Measurements from ENCODE around the gene RAB3GAP2.
"Not testable (repeated sequence)": the region's sequence is repeated elsewhere in the genome, so short reads cannot be mapped to it uniquely, and the experiment has no call there.

The RAB3GAP2 gene

DNA sequence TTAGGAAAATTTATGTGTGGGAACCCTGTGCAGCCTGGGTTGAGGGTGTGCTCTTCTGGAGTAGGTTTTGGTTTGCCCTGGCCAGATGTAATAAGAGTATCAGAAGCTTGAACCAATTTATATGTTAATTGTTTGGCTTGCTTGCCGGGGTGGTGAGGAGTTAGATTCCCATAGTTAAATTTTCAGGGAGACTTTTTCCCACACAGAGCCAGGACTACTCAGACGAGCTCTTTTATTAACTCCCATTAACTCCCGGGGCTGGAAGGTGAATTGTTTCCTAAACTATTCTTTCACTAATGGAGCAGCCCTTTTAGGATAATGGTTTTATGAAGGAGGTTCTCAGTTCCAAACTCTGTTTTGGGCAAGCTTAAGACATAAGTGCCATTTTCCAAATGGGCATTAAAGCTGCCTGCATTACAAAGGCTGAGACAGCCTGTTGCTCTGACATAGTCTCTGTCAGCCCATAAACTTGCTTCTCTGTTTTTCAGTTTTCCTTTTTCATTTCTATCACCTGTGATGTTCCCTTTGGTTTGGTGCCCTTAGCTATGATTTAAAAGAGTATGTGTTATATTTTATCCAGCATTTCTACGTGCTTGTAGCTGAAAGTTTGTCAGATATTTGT lies 18.0 kb upstream of the RAB3GAP2 start:
- no peak for DNase-seq (ENCODE audit: low read depth, low spot score)

GRCh38 chr1:220287129-220287528 lies 14.9 kb upstream of the RAB3GAP2 start:
- no peak for DNase-seq (ENCODE audit: low read depth, low spot score)

DNA sequence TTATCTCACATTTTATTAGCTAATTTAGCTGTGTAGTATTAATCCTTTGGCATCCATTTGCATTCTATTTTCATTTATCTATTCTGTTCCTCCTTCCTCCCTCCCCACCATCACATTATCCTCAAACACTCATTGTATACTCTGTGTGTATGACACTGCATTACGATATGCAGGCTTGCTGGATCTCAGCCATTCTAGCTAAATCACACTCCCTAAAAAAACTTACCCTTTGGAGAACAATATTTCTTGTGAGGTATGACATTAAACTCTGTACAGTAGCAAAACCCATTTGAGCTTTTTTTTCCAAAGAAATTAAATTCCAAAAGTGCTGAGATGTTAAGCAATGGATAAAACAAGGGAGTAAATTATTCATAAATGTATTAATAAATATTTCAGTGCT lies 11.4 kb upstream of the RAB3GAP2 start:
- no peak for DNase-seq (ENCODE audit: low read depth, low spot score)

DNA sequence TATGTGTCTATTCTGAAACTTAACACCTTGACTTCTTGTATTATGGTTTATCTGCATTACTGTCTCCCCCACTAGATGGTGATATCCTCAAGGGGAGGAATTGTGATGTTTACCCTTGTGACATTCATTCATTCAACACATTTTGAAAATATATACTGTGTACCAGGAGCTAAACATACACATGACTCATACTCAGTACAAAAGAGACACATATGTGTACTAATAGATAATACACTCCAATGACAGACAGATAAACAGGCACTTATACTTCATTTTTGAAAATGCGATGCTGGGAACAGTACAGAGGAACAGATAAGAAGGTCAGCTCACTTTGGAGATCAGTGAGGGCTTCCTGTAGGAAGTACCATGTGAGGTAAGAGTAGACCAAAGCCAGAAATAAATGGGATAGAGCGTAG lies 8.9 kb upstream of the RAB3GAP2 start:
- no peak for DNase-seq (ENCODE audit: low read depth, low spot score)

GRCh38 chr1:220280249-220280648 lies 8.0 kb upstream of the RAB3GAP2 start:
- DNase-seq (ENCODE audit: low read depth, low spot score) = no peak

GRCh38 chr1:220278991-220279390 lies 6.7 kb upstream of the RAB3GAP2 start:
- DNase-seq (ENCODE audit: low read depth, low spot score) = no peak

DNA sequence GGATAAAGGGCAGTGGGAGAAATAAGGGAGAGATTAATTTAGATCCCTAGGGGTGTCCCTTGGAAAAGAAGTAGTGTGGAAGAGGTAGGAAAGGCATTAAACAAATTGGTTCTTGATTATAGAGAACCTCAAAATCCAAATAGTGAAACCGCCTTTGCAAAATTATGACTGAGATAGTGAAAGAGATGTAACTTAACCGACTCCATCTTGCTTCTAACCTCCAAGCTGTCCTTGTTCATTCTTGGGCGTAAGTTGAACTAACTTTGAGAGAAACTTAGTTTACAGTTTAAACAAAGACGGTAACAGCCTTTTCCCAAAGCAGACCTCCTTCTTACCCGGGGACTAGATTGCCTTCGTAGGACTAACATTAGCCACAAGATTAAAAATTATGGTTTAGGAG lies 3.2 kb upstream of the RAB3GAP2 start:
- no peak for DNase-seq (ENCODE audit: low read depth, low spot score)

GRCh38 chr1:220274251-220274855 lies 2.1 kb upstream of the RAB3GAP2 start:
- no peak for DNase-seq (ENCODE audit: low read depth, low spot score)

DNA sequence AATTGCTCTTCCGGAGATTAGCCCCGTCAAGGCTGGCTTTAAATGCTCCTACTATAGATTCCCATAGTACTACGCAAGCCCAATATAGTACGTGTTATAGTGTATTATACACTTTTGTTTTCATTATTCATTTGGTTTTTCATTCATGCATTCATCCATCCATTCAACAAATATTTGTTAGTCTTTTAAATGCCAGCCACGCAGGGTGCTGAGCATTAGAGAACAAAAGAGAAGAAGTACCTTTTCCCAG lies 513 bp upstream of the RAB3GAP2 start:
- no peak for DNase-seq (ENCODE audit: low read depth, low spot score)

- DNase-seq (ENCODE audit: low read depth, low spot score) = no peak
Observed at GRCh38 chr1:220271706-220272046, 577 bp downstream of the RAB3GAP2 start.

DNA sequence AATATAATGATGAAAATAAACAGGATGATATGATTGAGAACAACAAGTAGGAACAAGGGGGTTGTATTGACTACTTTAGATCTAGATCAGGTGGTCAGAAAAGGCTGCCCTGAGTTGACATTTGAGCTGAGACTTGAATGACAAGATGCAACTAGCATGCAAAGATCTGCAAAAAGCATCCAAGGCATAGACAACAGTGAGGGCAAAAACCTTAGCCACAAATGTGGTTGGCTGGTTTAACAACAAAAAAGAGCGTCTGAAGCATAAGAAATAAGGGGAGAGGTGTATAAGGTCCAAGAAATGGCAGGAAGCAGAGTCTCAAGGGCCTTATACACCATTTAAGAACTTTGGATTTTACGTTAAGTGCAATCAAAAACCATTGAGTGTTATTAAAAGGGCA lies 3.2 kb downstream of the RAB3GAP2 start:
- no peak for DNase-seq (ENCODE audit: low read depth, low spot score)

DNA sequence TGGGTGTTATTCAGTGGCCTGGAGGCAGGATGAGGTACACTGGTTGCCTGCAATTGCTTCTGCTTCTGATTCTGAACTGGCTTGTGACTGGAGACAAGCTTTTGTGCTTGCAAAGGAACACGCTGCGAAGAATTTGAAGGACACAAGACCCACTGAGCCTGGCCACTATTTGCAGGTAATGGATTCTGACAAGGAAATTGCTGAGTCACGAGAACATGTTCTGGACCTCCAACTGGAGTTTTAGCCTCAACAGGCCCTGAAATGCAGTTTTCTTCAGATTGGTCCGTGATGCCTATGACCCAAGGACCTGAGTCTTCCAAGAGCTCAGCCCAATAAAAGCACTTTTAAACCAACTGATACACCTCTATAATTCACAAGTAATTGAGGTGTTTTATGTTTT lies 4.6 kb downstream of the RAB3GAP2 start:
- DNase-seq (ENCODE audit: low read depth, low spot score) = no peak

DNA sequence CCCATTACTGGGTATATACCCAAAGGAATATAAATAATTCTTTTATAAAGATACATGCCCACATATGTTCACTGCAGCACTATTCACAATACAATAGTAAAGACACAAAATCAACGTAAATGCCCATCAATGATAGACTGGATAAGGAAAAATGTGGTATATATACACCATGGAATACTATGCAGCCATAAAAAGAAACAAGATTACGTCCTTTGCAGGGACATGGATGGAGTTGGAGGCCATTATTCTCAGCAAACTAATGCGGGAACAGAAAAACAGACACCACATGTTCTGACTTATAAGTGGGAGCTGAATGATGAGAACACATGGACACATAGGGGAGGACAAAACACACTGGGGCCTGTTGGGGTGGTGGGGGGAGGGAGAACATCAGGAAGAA lies 12.0 kb downstream of the RAB3GAP2 start:
- DNase-seq (ENCODE audit: low read depth, low spot score) = not testable (repeated sequence)

- DNase-seq (ENCODE audit: low read depth, low spot score) = not testable (repeated sequence)
Observed at GRCh38 chr1:220259756-220260155, 12.5 kb downstream of the RAB3GAP2 start.

GRCh38 chr1:220256194-220256593 lies 16.1 kb downstream of the RAB3GAP2 start:
- not testable (repeated sequence) for DNase-seq (ENCODE audit: low read depth, low spot score)

DNA sequence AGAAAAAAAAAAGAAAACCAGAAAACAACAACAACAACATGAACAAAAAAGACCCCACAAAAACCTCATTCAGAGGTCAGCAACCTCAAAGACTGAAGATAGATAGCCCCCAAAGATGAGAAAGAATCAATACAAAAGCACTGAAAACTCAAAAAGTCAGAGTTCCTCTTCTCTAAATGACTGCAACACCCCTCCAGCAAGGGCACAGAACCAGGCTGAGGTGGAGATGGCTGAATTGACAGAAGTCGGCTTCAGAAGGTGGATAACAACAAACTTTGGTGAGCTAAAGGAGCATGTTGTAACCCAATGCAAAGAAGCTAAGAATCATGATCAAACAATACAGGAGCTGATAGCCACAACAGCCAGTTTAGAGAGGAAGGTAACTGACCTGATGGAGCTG lies 17.0 kb downstream of the RAB3GAP2 start:
- DNase-seq (ENCODE audit: low read depth, low spot score) = no peak

- not testable (repeated sequence) for DNase-seq (ENCODE audit: low read depth, low spot score)
Observed at GRCh38 chr1:220253290-220253689, 19.0 kb downstream of the RAB3GAP2 start.

DNA sequence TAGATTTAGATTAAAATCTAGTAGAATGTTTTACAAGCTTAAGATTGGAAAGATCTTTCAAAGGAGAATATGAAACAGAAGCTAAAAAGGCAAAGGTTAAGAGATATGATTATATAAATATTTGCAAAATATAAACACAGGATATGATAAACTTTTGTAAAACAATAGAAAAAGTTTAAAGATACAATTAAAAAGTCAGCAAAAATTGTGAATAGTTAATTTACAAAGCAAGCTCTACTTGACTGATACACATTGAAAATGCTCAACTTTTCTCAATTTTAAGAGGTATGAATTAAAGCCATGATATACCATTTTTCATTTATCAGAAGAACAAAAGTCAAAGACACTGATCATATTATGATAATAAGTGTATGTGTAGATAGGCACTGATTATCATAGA lies 21.0 kb downstream of the RAB3GAP2 start:
- no peak for DNase-seq (ENCODE audit: low read depth, low spot score)

DNA sequence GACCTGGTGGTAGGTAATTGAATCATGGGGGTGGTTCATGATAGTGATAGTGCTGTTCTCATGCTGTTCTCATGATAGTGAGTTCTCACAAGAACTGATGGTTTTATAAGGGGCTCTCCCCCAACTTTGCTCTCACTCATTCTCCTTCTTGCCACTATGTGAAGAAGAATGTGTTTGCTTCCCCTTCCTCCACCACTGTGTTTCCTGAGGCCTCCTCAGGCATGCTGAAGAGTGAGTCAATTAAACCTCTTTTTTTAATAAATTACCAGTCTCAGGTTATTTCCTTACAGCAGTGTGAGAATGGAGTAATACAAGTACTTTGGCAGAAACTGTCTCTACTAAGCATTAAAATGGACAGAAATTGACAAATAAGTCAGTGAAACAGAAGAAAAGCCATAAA lies 21.6 kb downstream of the RAB3GAP2 start:
- DNase-seq (ENCODE audit: low read depth, low spot score) = no peak

- no peak for DNase-seq (ENCODE audit: low read depth, low spot score)
Observed at GRCh38 chr1:220249522-220249921, 22.7 kb downstream of the RAB3GAP2 start.

GRCh38 chr1:220248715-220249265 lies 23.5 kb downstream of the RAB3GAP2 start:
- not testable (repeated sequence) for DNase-seq (ENCODE audit: low read depth, low spot score)

DNA sequence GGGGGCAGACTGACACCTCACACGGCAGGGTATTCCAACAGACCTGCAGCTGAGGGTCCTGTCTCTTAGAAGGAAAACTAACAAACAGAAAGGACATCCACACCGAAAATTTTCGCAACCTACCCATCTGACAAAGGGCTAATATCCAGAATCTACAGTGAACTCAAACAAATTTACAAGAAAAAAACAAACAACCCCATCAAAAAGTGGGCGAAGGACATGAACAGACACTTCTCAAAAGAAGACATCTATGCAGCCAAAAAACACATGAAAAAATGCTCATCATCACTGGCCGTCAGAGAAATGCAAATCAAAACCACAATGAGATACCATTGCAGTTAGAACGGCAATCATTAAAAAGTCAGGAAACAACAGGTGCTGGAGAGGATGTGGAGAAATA lies 26.4 kb downstream of the RAB3GAP2 start:
- DNase-seq (ENCODE audit: low read depth, low spot score) = not testable (repeated sequence)

DNA sequence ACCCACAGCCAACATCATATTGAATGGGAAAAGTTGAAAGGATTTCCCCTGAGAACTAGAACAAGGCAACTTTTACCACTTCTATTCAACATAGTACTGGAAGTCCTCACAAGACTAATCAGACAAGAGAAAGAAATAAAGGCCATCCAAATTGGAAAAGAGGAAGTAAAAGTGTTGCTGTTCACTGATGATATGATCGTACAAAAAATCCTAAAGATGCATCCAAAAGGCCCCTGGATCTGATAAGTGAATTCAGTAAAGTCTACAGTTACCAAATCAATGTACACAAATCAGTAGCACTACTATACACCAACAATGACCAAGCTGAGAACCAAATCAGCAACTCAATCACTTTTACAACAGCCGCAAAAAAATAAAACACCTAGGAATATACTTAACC lies 28.3 kb downstream of the RAB3GAP2 start:
- DNase-seq (ENCODE audit: low read depth, low spot score) = no peak
